Left ventricle myocardium inferior (tissue), 1 donor: ENCODE results near the gene ZCWPW2. TPM values are rescaled to one million over a fixed set of nuclear protein-coding genes. Genes with fewer than 3 reads are reported as not detected.

ENCODE experiments used
- DNase-seq: peaks from one replicate; pipeline ENCODE4 v3.0.0-alpha.2; 2020
- H3K27ac ChIP-seq: fragments of 200-600 bp; replicated peaks from 2 replicates; pipeline ENCODE4 v1.8.0; 2021
- H3K27me3 ChIP-seq: fragments of 200-600 bp; 2 replicates; pipeline ENCODE4 v1.8.0; 2021; ENCODE audit warnings: low read depth
- H3K36me3 ChIP-seq: fragments of 200-600 bp; 2 replicates; pipeline ENCODE4 v1.8.0; 2021
- H3K4me1 ChIP-seq: fragments of 200-600 bp; 2 replicates; pipeline ENCODE4 v1.8.0; 2021
- H3K4me3 ChIP-seq: fragments of 200-600 bp; 2 replicates; pipeline ENCODE4 v1.8.0; 2021; ENCODE audit warnings: mild to moderate bottlenecking, moderate library complexity
- H3K9me3 ChIP-seq: fragments of 200-600 bp; replicated peaks from 2 replicates; pipeline ENCODE4 v1.8.0; 2021
- CTCF ChIP-seq: fragments of 200-600 bp; IDR thresholded peaks from 2 replicates; pipeline ENCODE4 v1.8.0; 2021; ENCODE audit warnings: antibody characterized with exemption, mild to moderate bottlenecking, borderline replicate concordance
- intact Hi-C: fragments of 100-400 bp; cut with micrococcal nuclease; formaldehyde crosslinking; loops from one replicate; pipeline ENCODE4 v1.11.0; 2022
- total RNA-seq: library from RNA; stranded (reverse); fragmentation: NEBNext Ultra II Directional; extraction: Animal tissue kit (Norgen Biotek cat#: 25700); gene quantifications from one replicate; pipeline ENCODE4 v1.2.1, GENCODE V29; 2021
- donor health status: DM: no; HTN: yes; CAD: no; lungs with severe emphysema.

ZCWPW2 gene
- total RNA-seq, 1 donor from 2014 or later: 2.2 TPM

GRCh38 chr3:28495301-28495700 lies 146.8 kb downstream of the ZCWPW2 start:
- DNase-seq: no peak
- intact Hi-C loops: no loop called here
- no peaks in the 10 kb centered on the region for H3K4me1 ChIP-seq
- H3K27me3 ChIP-seq: no peaks in the 10 kb centered on the region
- H3K36me3 ChIP-seq: peaks cover 3% of the 10 kb centered on the region
- no peak for TF ChIP-seq CTCF
- H3K9me3 ChIP-seq: no peaks in the 10 kb centered on the region
- no peak overlapping the region for H3K27ac ChIP-seq
- H3K4me3 ChIP-seq: no peak overlapping the region

GRCh38 chr3:28502397-28502937 lies 153.9 kb downstream of the ZCWPW2 start:
- TF ChIP-seq CTCF: no peak
- Histone ChIP-seq H3K9me3 (no peaks in the 10 kb centered on the region), H3K4me3 (no peak overlapping the region), H3K4me1 (no peaks in the 10 kb centered on the region), H3K27ac (no peak overlapping the region), H3K36me3 (no peaks in the 10 kb centered on the region), H3K27me3 (no peaks in the 10 kb centered on the region)
- no peak for DNase-seq
- intact Hi-C loops: no loop called here

GRCh38 chr3:28504976-28505375 lies 156.5 kb downstream of the ZCWPW2 start:
- no peaks in the 10 kb centered on the region for H3K9me3 ChIP-seq
- no peak for TF ChIP-seq CTCF
- H3K27ac ChIP-seq: no peak overlapping the region
- DNase-seq: no peak
- H3K27me3 ChIP-seq: no peaks in the 10 kb centered on the region
- no peak overlapping the region for H3K4me3 ChIP-seq
- intact Hi-C loops: no loop called here
- no peaks in the 10 kb centered on the region for H3K36me3 ChIP-seq
- no peaks in the 10 kb centered on the region for H3K4me1 ChIP-seq

- intact Hi-C loops: no loop called here
- no peaks in the 10 kb centered on the region for H3K4me1 ChIP-seq
- peaks cover under 1% of the 10 kb centered on the region for H3K9me3 ChIP-seq
- TF ChIP-seq CTCF: no peak
- no peak for DNase-seq
- H3K27ac ChIP-seq: no peak overlapping the region
- no peaks in the 10 kb centered on the region for H3K36me3 ChIP-seq
- H3K4me3 ChIP-seq: no peak overlapping the region
- H3K27me3 ChIP-seq: no peaks in the 10 kb centered on the region
These were observed 173.1 kb downstream of the ZCWPW2 start for GRCh38 chr3:28521663-28522062.

GRCh38 chr3:28542351-28542750 lies 193.8 kb downstream of the ZCWPW2 start:
- no peak for DNase-seq
- Histone ChIP-seq H3K36me3 (peaks cover 8% of the 10 kb centered on the region), H3K27ac (no peak overlapping the region), H3K9me3 (peaks cover 27% of the 10 kb centered on the region), H3K27me3 (no peaks in the 10 kb centered on the region), H3K4me3 (no peak overlapping the region), H3K4me1 (no peaks in the 10 kb centered on the region)
- no peak for TF ChIP-seq CTCF
- intact Hi-C loops: no loop called here
